ENCODE results near the gene SCRN3. TPM values are rescaled to one million over a fixed set of nuclear protein-coding genes. Genes with fewer than 3 reads are reported as not detected.

SCRN3 gene
- total and polyA plus RNA-seq, 2 of the 4 experiments (the other 2 are of a cell fraction), result 9.9 to 11.4 TPM

GRCh38 chr2:174430066-174430465 lies 34.5 kb downstream of the SCRN3 start:
- H2BK5ac ChIP-seq (ENCODE audit: low read depth, low read length, poor library complexity, severe bottlenecking), result no peak overlapping the region
- WGBS, 2 experiments (ENCODE audit: extremely low coverage in 2 of 2, insufficient read length in 1 of 2), result no CpG with 5 or more reads among the region's 2 CpGs
- no peak overlapping the region for H2AK9ac ChIP-seq (replicated peaks; ENCODE audit: low read depth, low read length, poor library complexity)
- H3K36me3 ChIP-seq (ENCODE audit: control insufficient read depth, insufficient read depth, low read length), result no peaks in the 10 kb centered on the region
- no peak overlapping the region for H3K4ac ChIP-seq (ENCODE audit: low read depth, low read length)
- no peak overlapping the region for H2BK120ac ChIP-seq (ENCODE audit: low read depth, low read length)
- no peak overlapping the region for H2BK20ac ChIP-seq (ENCODE audit: low read depth, low read length)
- H3K14ac ChIP-seq (replicated peaks; ENCODE audit: low read depth, low read length), result no peak overlapping the region
- H4K20me1 ChIP-seq (ENCODE audit: insufficient read depth, low read length), result no peaks in the 10 kb centered on the region
- no peak overlapping the region for H2AFZ ChIP-seq (replicated peaks; ENCODE audit: low read length, poor library complexity)
- DNase-seq, result no peak
- BruUV-seq (replicated peaks), result no TSS peak
- no peak overlapping the region for H3K27ac ChIP-seq (ENCODE audit: insufficient read depth, low read length)
- H2AK5ac ChIP-seq (ENCODE audit: low read depth, low read length), result no peak overlapping the region
- H3K9me1 ChIP-seq (ENCODE audit: insufficient read depth, low read length), result no peaks in the 10 kb centered on the region
- no peaks in the 10 kb centered on the region for H3K27me3 ChIP-seq (ENCODE audit: control insufficient read depth, insufficient read depth, low read length)
- intact Hi-C loops (cut with micrococcal nuclease), result no loop called here
- H3K4me2 ChIP-seq (ENCODE audit: low read depth, low read length), result no peak overlapping the region
- H3K79me1 ChIP-seq (ENCODE audit: low read depth in 1 of 2, low read length in 2 of 2), result no peaks in the 10 kb centered on the region
- no peak overlapping the region for H2BK15ac ChIP-seq (ENCODE audit: low read depth, low read length)
- ATAC-seq (ENCODE audit: low read depth), result no peak
- H3K9ac ChIP-seq (ENCODE audit: low read depth, low read length), result no peak overlapping the region
- in situ Hi-C loops (cut with MboI; ENCODE audit: low sequenced_read_pairs), result no loop called here
- H3K9me3 ChIP-seq (ENCODE audit: control insufficient read depth, insufficient read depth, low read length), result no peaks in the 10 kb centered on the region
- no peak overlapping the region for H4K5ac ChIP-seq (ENCODE audit: low read depth, low read length)
- H4K8ac ChIP-seq (ENCODE audit: low read depth in 2 of 2, low read length in 2 of 2), result no peak overlapping the region
- H3K56ac ChIP-seq (ENCODE audit: extremely low read depth, insufficient read depth, low read length), result no peak overlapping the region
- H3K4me1 ChIP-seq (ENCODE audit: control insufficient read depth, insufficient read depth, low read length), result no peaks in the 10 kb centered on the region
- no peak overlapping the region for H4K91ac ChIP-seq (ENCODE audit: insufficient read depth, low read depth, low read length)
- ChIA-PET CTCF (no interaction called here), POLR2A (ENCODE audit: unreplicated experiment) (no interaction called here)
- no peak overlapping the region for H3K23ac ChIP-seq (ENCODE audit: low read depth, low read length)
- TF ChIP-seq CHD1 (IDR thresholded peaks at IDR 0.05; ENCODE audit: low read depth, low read length) (no peak), NFE2L2 (IDR thresholded peaks at IDR 0.05; ENCODE audit: low read depth, low read length) (no peak), RCOR1 (IDR thresholded peaks at IDR 0.05; ENCODE audit: insufficient replicate concordance, low read length) (no peak)
- no peak overlapping the region for H3K4me3 ChIP-seq (ENCODE audit: insufficient read depth, low read depth, low read length)
- H3K18ac ChIP-seq (ENCODE audit: low read depth, low read length), result no peak overlapping the region
- dilution Hi-C loops (cut with HindIII; ENCODE audit: low sequenced_read_pairs, unreplicated experiment), result no loop called here

Data from IMR-90 (cell line).